HG03558 (cell line): ENCODE measurements around the gene ANKH.
"Not testable (repeated sequence)": the region's sequence is repeated elsewhere in the genome, so short reads cannot be mapped to it uniquely, and the experiment has no call there.

Source experiments
- ATAC-seq: cut with Tn5 transposase; IDR thresholded peaks from one replicate; pipeline ENCODE4 v1.9.1; 2021; ENCODE audit warnings: moderate number of reproducible peaks; ENCODE audit not compliant: unreplicated experiment; ENCODE audit errors: extremely low read depth

Gene ANKH

GRCh38 chr5:14884062-14884612 lies 12.6 kb upstream of the ANKH start:
- ATAC-seq, result no peak

- ATAC-seq, result no peak
These were observed 11.3 kb upstream of the ANKH start for GRCh38 chr5:14882658-14883580.

- no peak for ATAC-seq
These were observed 10.2 kb upstream of the ANKH start for GRCh38 chr5:14881826-14882225.

GRCh38 chr5:14880688-14881087 lies 9.1 kb upstream of the ANKH start:
- ATAC-seq, result no peak

- no peak for ATAC-seq
These were observed 8.5 kb upstream of the ANKH start for GRCh38 chr5:14879937-14880589.

GRCh38 chr5:14879393-14879792 lies 7.8 kb upstream of the ANKH start:
- ATAC-seq, result no peak

GRCh38 chr5:14878192-14878591 lies 6.6 kb upstream of the ANKH start:
- ATAC-seq, result not testable (repeated sequence)

- no peak for ATAC-seq
These were observed 4.5 kb upstream of the ANKH start for GRCh38 chr5:14876095-14876494.

GRCh38 chr5:14873790-14874189 lies 2.2 kb upstream of the ANKH start:
- ATAC-seq, result no peak

GRCh38 chr5:14873093-14873492 lies 1.5 kb upstream of the ANKH start:
- no peak for ATAC-seq

- ATAC-seq, result peak; percentile 26
These were observed 752 bp upstream of the ANKH start for GRCh38 chr5:14872070-14872989.

- ATAC-seq, result no peak
These were observed 1.0 kb downstream of the ANKH start for GRCh38 chr5:14870337-14871213.

GRCh38 chr5:14869668-14870164 lies 1.9 kb downstream of the ANKH start:
- ATAC-seq, result no peak

- no peak for ATAC-seq
These were observed 2.3 kb downstream of the ANKH start for GRCh38 chr5:14869233-14869632.

GRCh38 chr5:14868771-14869170 lies 2.8 kb downstream of the ANKH start:
- ATAC-seq, result no peak

- ATAC-seq, result no peak
These were observed 7.3 kb downstream of the ANKH start for GRCh38 chr5:14864181-14864812.

GRCh38 chr5:14863105-14863504 lies 8.5 kb downstream of the ANKH start:
- ATAC-seq, result no peak

- no peak for ATAC-seq
These were observed 10.3 kb downstream of the ANKH start for GRCh38 chr5:14861123-14861765.
